Activated T-cell treated with anti-CD3 and anti-CD28 coated beads, Interleukin-2, amount 50 U/mL, for 72 hours (primary cell): ENCODE data around the gene GPR32. TPM values are rescaled to one million over a fixed set of nuclear protein-coding genes. Genes with fewer than 3 reads are reported as not detected.
A peak's percentile ranks its signal among the peaks of the same experiment; 100 is the strongest.

Experiments used
- ATAC-seq, 2 donors: fragments of 150-1000 bp; cut with Tn5 transposase; replicated peaks in 1 of 2; 2 replicates each; pipeline ENCODE4 v1.10.0; 2021; ENCODE audit warnings: moderate library complexity in 2 of 2, mild to moderate bottlenecking in 1 of 2
- DNase-seq, 2 donors: peaks; one replicate each; pipeline ENCODE4 v3.0.0; 2021 to 2022; ENCODE audit warnings: mixed read lengths in 1 of 2
- H3K27ac Mint-ChIP-seq: one replicate; pipeline ENCODE4 v1.8.0; 2022; ENCODE audit warnings: mild to moderate bottlenecking, moderate library complexity, mixed read lengths
- H3K27me3 Mint-ChIP-seq: one replicate; pipeline ENCODE4 v1.8.0; 2022; ENCODE audit warnings: low read depth, mixed read lengths
- H3K36me3 Mint-ChIP-seq, 2 donors: one replicate each; pipeline ENCODE4 v1.8.0; 2022; ENCODE audit warnings: mixed read lengths in 2 of 2, mild to moderate bottlenecking in 1 of 2; ENCODE audit not compliant: insufficient read depth in 2 of 2
- H3K4me1 Mint-ChIP-seq: one replicate; pipeline ENCODE4 v1.8.0; 2022; ENCODE audit warnings: low read depth, mixed read lengths
- H3K4me3 Mint-ChIP-seq, 2 donors: one replicate each; pipeline ENCODE4 v1.8.0; 2022; ENCODE audit warnings: mild to moderate bottlenecking in 2 of 2, mixed read lengths in 2 of 2, moderate library complexity in 2 of 2
- H3K9me3 Mint-ChIP-seq, 2 donors: one replicate each; pipeline ENCODE4 v1.8.0; 2022; ENCODE audit warnings: mixed read lengths in 2 of 2
- total RNA-seq, 2 donors: library from RNA; stranded (reverse); gene quantifications; one replicate each; pipeline ENCODE4 v1.2.3, GENCODE V29; 2022

GPR32 gene
- total RNA-seq, 2 donors from 2014 or later = not detected

GRCh38 chr19:50820549-50821247 lies 50.4 kb downstream of the GPR32 start:
- Mint-ChIP-seq H3K9me3 (peaks cover 2 to 4% of the 10 kb centered on the region in 2 donors), H3K4me1 (peaks cover 47% of the 10 kb centered on the region), H3K36me3 (peaks cover 4 to 6% of the 10 kb centered on the region in 2 donors), H3K4me3 (peak overlapping the region; percentile 81 to 93), H3K27ac (peak overlapping the region; percentile 47), H3K27me3 (peaks cover 56% of the 10 kb centered on the region)
- ATAC-seq = no peak
- no peak for DNase-seq

GRCh38 chr19:50821248-50821612 lies 51.0 kb downstream of the GPR32 start:
- Mint-ChIP-seq H3K4me3 (no peak overlapping the region), H3K36me3 (peaks cover 3 to 6% of the 10 kb centered on the region in 2 donors), H3K9me3 (peaks cover 2 to 3% of the 10 kb centered on the region in 2 donors), H3K27me3 (peaks cover 58% of the 10 kb centered on the region), H3K4me1 (peaks cover 44% of the 10 kb centered on the region), H3K27ac (no peak overlapping the region)
- no peak for DNase-seq
- no peak for ATAC-seq

Other genes starting within 250 kb of the GPR32 start
- gene LRRC4B, start 202.0 kb upstream of the GPR32 start, total RNA-seq = under 1 TPM in 1 of 2 donors, not detected in 1; 0.58 TPM
- under 1 TPM; 0.41 to 0.72 TPM for gene SYT3, start 130.6 kb upstream of the GPR32 start, total RNA-seq
- 1 to 10 TPM; 5.1 to 5.7 TPM for gene C19orf81, start 121.0 kb upstream of the GPR32 start, total RNA-seq
- gene SHANK1, start 50.7 kb upstream of the GPR32 start, total RNA-seq = under 1 TPM in 1 of 2 donors, not detected in 1; 0.07 TPM
- gene CLEC11A, start 47.1 kb upstream of the GPR32 start, total RNA-seq = 1 to 10 TPM; 2.0 to 3.4 TPM
- gene ACP4, start 20.0 kb downstream of the GPR32 start, total RNA-seq = not detected
- gene KLK1, start 53.3 kb downstream of the GPR32 start, total RNA-seq = 1 to 10 TPM; 1.7 to 2.3 TPM
- gene KLK15, start 63.1 kb downstream of the GPR32 start, total RNA-seq = not detected
- gene KLK3, start 84.5 kb downstream of the GPR32 start, total RNA-seq = not detected
- gene KLK2, start 103.0 kb downstream of the GPR32 start, total RNA-seq = under 1 TPM in 1 of 2 donors, not detected in 1; 0.63 TPM
- not detected for gene KLK4, start 140.9 kb downstream of the GPR32 start, total RNA-seq
- not detected for gene KLK5, start 182.6 kb downstream of the GPR32 start, total RNA-seq
- not detected for gene KLK6, start 199.1 kb downstream of the GPR32 start, total RNA-seq
- gene KLK7, start 213.5 kb downstream of the GPR32 start, total RNA-seq = not detected
- not detected for gene KLK8, start 231.1 kb downstream of the GPR32 start, total RNA-seq
- not detected for gene KLK10, start 249.2 kb downstream of the GPR32 start, total RNA-seq